Glutamatergic neuron (in vitro differentiated cells): ENCODE data around the gene MPP1. TPM values are rescaled to one million over a fixed set of nuclear protein-coding genes. Genes with fewer than 3 reads are reported as not detected.

Experiments used
- DNase-seq: peaks from one replicate; pipeline ENCODE4 v3.0.0; 2022
- H3K27ac Mint-ChIP-seq: one replicate; pipeline ENCODE4 v1.8.0; 2020; ENCODE audit warnings: mild to moderate bottlenecking, mixed read lengths, inconsistent platforms; ENCODE audit not compliant: unreplicated experiment
- H3K27me3 Mint-ChIP-seq: one replicate; pipeline ENCODE4 v1.8.0; 2020; ENCODE audit warnings: mild to moderate bottlenecking, moderate library complexity, mixed read lengths, inconsistent platforms; ENCODE audit not compliant: unreplicated experiment
- H3K36me3 Mint-ChIP-seq: one replicate; pipeline ENCODE4 v1.8.0; 2020; ENCODE audit warnings: mild to moderate bottlenecking, mixed read lengths, inconsistent platforms; ENCODE audit not compliant: unreplicated experiment
- H3K4me1 Mint-ChIP-seq: one replicate; pipeline ENCODE4 v1.8.0; 2020; ENCODE audit warnings: mild to moderate bottlenecking, low read depth, mixed read lengths, inconsistent platforms; ENCODE audit not compliant: unreplicated experiment
- H3K4me3 Mint-ChIP-seq: one replicate; pipeline ENCODE4 v1.8.0; 2020; ENCODE audit warnings: mild to moderate bottlenecking, mixed read lengths, inconsistent platforms; ENCODE audit not compliant: unreplicated experiment
- H3K9me3 Mint-ChIP-seq: one replicate; pipeline ENCODE4 v1.8.0; 2020; ENCODE audit warnings: mild to moderate bottlenecking, moderate library complexity, mixed read lengths, inconsistent platforms; ENCODE audit not compliant: unreplicated experiment
- CTCF ChIP-seq: fragments of 200-600 bp; sonication (generic); IDR thresholded peaks from one replicate; pipeline ENCODE4 v1.5.0; 2021; ENCODE audit not compliant: partially characterized antibody, unreplicated experiment
- total RNA-seq: library from RNA; stranded (reverse); fragmentation: NEBNext Ultra II Directional; extraction: Animal tissue kit (Norgen Biotek cat#: 25700); gene quantifications from one replicate; pipeline ENCODE4 v1.2.1, GENCODE V29; 2021; ENCODE audit not compliant: unreplicated experiment

MPP1 gene
- total RNA-seq, 1 donor from 2014 or later, result 12.7 TPM

- H3K36me3 Mint-ChIP-seq, result no peaks in the 10 kb centered on the region
- DNase-seq, result peak; percentile 95
- H3K4me1 Mint-ChIP-seq, result peaks cover 10% of the 10 kb centered on the region
- TF ChIP-seq CTCF, result no peak
- peak within 1 kb of the TSS; percentile 92 for H3K4me3 Mint-ChIP-seq
- no peaks in the 10 kb centered on the region for H3K9me3 Mint-ChIP-seq
- H3K27me3 Mint-ChIP-seq, result peaks cover 4% of the 10 kb centered on the region
- peak within 1 kb of the TSS; percentile 99 for H3K27ac Mint-ChIP-seq
Measured at GRCh38 chrX:154762537-154763296, 42.6 kb downstream of the MPP1 start, which contains the start of gene DKC1. DKC1 (plus strand) TSS chrX:154762864; CDS start chrX:154762966, 102 bp downstream.

- Mint-ChIP-seq H3K36me3 (no peaks in the 10 kb centered on the region), H3K4me3 (peak overlapping the region; percentile 92), H3K27me3 (peaks cover 4% of the 10 kb centered on the region), H3K27ac (peak overlapping the region; percentile 99), H3K9me3 (no peaks in the 10 kb centered on the region), H3K4me1 (peaks cover 10% of the 10 kb centered on the region)
- no peak for TF ChIP-seq CTCF
- no peak for DNase-seq
Measured at GRCh38 chrX:154761977-154762536, 43.2 kb downstream of the MPP1 start.

- no peak for DNase-seq
Measured at GRCh38 chrX:154758696-154759095, 46.6 kb downstream of the MPP1 start.

GRCh38 chrX:154751669-154752271 is 53.5 kb downstream of the MPP1 start:
- H3K27ac Mint-ChIP-seq, result peak overlapping the region; percentile 94
- H3K27me3 Mint-ChIP-seq, result peaks cover 4% of the 10 kb centered on the region
- peaks cover 8% of the 10 kb centered on the region for H3K9me3 Mint-ChIP-seq
- no peaks in the 10 kb centered on the region for H3K36me3 Mint-ChIP-seq
- DNase-seq, result no peak
- peak overlapping the region; percentile 81 for H3K4me3 Mint-ChIP-seq
- H3K4me1 Mint-ChIP-seq, result peaks cover 20% of the 10 kb centered on the region
- TF ChIP-seq CTCF, result no peak

More at GRCh38 chrX:154758696-154759095, 46.6 kb downstream of the MPP1 start:
- peaks cover 1% of the 10 kb centered on the region for H3K27me3 Mint-ChIP-seq
- peaks cover 10% of the 10 kb centered on the region for H3K4me1 Mint-ChIP-seq
- TF ChIP-seq CTCF, result no peak
- H3K36me3 Mint-ChIP-seq, result no peaks in the 10 kb centered on the region
- H3K9me3 Mint-ChIP-seq, result no peaks in the 10 kb centered on the region
- H3K4me3 Mint-ChIP-seq, result no peak overlapping the region
- no peak overlapping the region for H3K27ac Mint-ChIP-seq
